ENCODE measurements around the gene HGS. TPM values are rescaled to one million over a fixed set of nuclear protein-coding genes. Genes with fewer than 3 reads are reported as not detected.

HGS gene
- polyA plus RNA-seq, 1 donor from 2014 or later = 81.1 TPM

DNA sequence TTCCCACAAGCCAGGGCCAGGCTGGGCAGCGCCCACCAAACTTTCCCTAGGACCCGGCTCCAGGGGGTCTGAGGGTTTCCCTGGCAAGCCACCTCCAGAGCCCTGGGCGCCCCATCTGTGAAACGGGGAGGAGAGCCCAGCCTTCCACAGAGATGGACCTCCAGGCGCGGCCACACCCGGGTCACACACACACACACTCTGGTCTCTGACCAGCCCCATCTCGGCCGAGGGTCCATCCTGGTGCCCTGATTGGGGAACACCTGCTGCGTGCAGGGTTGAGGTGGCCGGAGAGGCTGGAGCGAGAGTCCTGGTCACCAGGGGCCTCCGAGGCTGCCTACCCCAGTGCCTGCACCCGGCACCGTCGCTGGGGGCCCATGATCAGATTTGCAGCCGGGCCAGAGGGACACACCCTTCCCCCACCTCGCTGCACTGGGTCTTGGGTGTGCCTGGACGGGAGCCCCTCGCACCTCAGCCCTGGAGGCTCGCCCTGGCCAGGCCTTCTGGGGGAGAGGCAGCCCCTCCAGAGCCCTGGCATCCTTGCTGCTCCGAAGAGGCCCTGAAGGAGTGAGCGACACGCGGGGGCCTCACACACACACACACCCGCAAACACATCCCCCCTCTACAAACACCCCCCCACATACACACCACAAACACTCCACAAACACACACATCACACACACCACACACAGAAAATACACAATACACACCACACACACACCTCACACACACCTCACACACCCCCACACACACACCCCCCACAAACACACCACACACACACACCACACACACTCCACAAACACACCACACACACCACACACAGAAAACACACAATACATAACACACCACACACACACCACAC is 58.0 kb downstream of the HGS start:
- H3K4me2 ChIP-seq (ENCODE audit: low read length) = no peak overlapping the region

More for the DNA sequence above, 58.0 kb downstream of the HGS start:
- H4K20me1 ChIP-seq (ENCODE audit: insufficient read depth) = no peaks in the 10 kb centered on the region
- H3K36me3 ChIP-seq (ENCODE audit: insufficient read depth, low read length) = no peaks in the 10 kb centered on the region
- H3K4me3 ChIP-seq (ENCODE audit: low read length) = no peak overlapping the region
- no peak overlapping the region for H3K9ac ChIP-seq (ENCODE audit: low read length)
- H3K27ac ChIP-seq (ENCODE audit: low read length) = no peak overlapping the region
- no peak overlapping the region for H2AFZ ChIP-seq (ENCODE audit: low read depth, low read length)
- H3K79me2 ChIP-seq (replicated peaks; ENCODE audit: insufficient read depth, low read length) = no peaks in the 10 kb centered on the region
- no peaks in the 10 kb centered on the region for H3K27me3 ChIP-seq (ENCODE audit: insufficient read depth, low read depth, low read length)
- H3K9me3 ChIP-seq (ENCODE audit: low read length) = no peaks in the 10 kb centered on the region
- TF ChIP-seq RAD21 (conservative IDR thresholded peaks at IDR 0.05) = no peak
- no peak for TF ChIP-seq CTCF (IDR thresholded peaks at IDR 0.05; ENCODE audit: poor library complexity, severe bottlenecking)
- TF ChIP-seq EZH2 (IDR thresholded peaks at IDR 0.05; ENCODE audit: borderline replicate concordance, insufficient read depth, low read length, poor library complexity, severe bottlenecking) = no peak
- TF ChIP-seq POLR2AphosphoS5 (IDR thresholded peaks at IDR 0.05) = no peak
- TF ChIP-seq SMC3 (conservative IDR thresholded peaks at IDR 0.05; ENCODE audit: poor library complexity) = no peak
- TF ChIP-seq TAF1 (IDR thresholded peaks at IDR 0.05; ENCODE audit: low read depth) = no peak
- no peak for TF ChIP-seq MXI1 (conservative IDR thresholded peaks at IDR 0.05; ENCODE audit: poor library complexity, severe bottlenecking)
- TF ChIP-seq REST (IDR thresholded peaks at IDR 0.05; ENCODE audit: borderline replicate concordance) = no peak
- TF ChIP-seq EP300 (conservative IDR thresholded peaks at IDR 0.05; ENCODE audit: poor library complexity, severe bottlenecking) = no peak
- no peaks in the 10 kb centered on the region for H3K9me2 ChIP-seq (ENCODE audit: insufficient read depth, low read length)
- no peaks in the 10 kb centered on the region for H3F3A ChIP-seq (ENCODE audit: insufficient read depth, low read length, poor library complexity, severe bottlenecking)

Small RNAs within 50 kb of the gene (small RNA-seq; reads per million reads assigned to genes)
- gene MIR6786 = 0 to 0.66 (median 0) reads per million in 3 experiments

Other genes with a start within 250 kb of the HGS start
- gene ACTG1, start 171.2 kb upstream of the HGS start, polyA plus RNA-seq = 8,273 and 9,187 TPM in 2 replicates
- 3.6 and 4.8 TPM in 2 replicates for gene FSCN2, start 155.6 kb upstream of the HGS start, polyA plus RNA-seq
- gene FAAP100, start 131.7 kb upstream of the HGS start, polyA plus RNA-seq = 56.3 and 61.5 TPM in 2 replicates
- 32.3 and 42.9 TPM in 2 replicates for gene NPLOC4, start 46.9 kb upstream of the HGS start, polyA plus RNA-seq
- gene TSPAN10, start 46.8 kb upstream of the HGS start, polyA plus RNA-seq = not detected in 2 replicates
- gene PDE6G, start 27.5 kb upstream of the HGS start, polyA plus RNA-seq = not detected in 2 replicates
- gene OXLD1, start 17.4 kb upstream of the HGS start, polyA plus RNA-seq = 61.0 and 64.2 TPM in 2 replicates
- gene CCDC137, start 17.3 kb upstream of the HGS start, polyA plus RNA-seq = 12.2 and 16.1 TPM in 2 replicates
- gene ARL16, start 214 bp upstream of the HGS start, polyA plus RNA-seq = 145 and 156 TPM in 2 replicates
- gene MRPL12, start 19.4 kb downstream of the HGS start, polyA plus RNA-seq = 10.4 and 14.2 TPM in 2 replicates
- 8.7 and 10.3 TPM in 2 replicates for gene SLC25A10, start 28.3 kb downstream of the HGS start, polyA plus RNA-seq
- not detected in 2 replicates for gene GCGR, start 120.1 kb downstream of the HGS start, polyA plus RNA-seq
- 510 and 524 TPM in 2 replicates for gene MCRIP1, start 149.3 kb downstream of the HGS start, polyA plus RNA-seq
- gene PPP1R27, start 151.0 kb downstream of the HGS start, polyA plus RNA-seq = not detected in 2 replicates
- 82.8 and 99.2 TPM in 2 replicates for gene P4HB, start 176.5 kb downstream of the HGS start, polyA plus RNA-seq
- gene ARHGDIA, start 187.3 kb downstream of the HGS start, polyA plus RNA-seq = 16.1 and 26.9 TPM in 2 replicates
- gene ALYREF, start 207.6 kb downstream of the HGS start, polyA plus RNA-seq = 73.3 and 81.4 TPM in 2 replicates
- gene ANAPC11, start 207.7 kb downstream of the HGS start, polyA plus RNA-seq = 371 and 389 TPM in 2 replicates
- 1.3 and 1.7 TPM in 2 replicates for gene NPB, start 218.2 kb downstream of the HGS start, polyA plus RNA-seq
- 28.9 and 35.3 TPM in 2 replicates for gene PCYT2, start 227.4 kb downstream of the HGS start, polyA plus RNA-seq
- 44.5 and 54.4 TPM in 2 replicates for gene SIRT7, start 234.2 kb downstream of the HGS start, polyA plus RNA-seq
- 11.8 and 12.4 TPM in 2 replicates for gene MAFG, start 243.7 kb downstream of the HGS start, polyA plus RNA-seq